ENCODE measurements around the gene FOSB. TPM values are rescaled to one million over a fixed set of nuclear protein-coding genes. Genes with fewer than 3 reads are reported as not detected.

FOSB gene
- total and polyA plus RNA-seq, 9 of the 15 experiments (the other 6 are each of a cell fraction or from before 2014, with no cell fraction given): 0.11 to 2.7 (median 0.73) TPM

DNA sequence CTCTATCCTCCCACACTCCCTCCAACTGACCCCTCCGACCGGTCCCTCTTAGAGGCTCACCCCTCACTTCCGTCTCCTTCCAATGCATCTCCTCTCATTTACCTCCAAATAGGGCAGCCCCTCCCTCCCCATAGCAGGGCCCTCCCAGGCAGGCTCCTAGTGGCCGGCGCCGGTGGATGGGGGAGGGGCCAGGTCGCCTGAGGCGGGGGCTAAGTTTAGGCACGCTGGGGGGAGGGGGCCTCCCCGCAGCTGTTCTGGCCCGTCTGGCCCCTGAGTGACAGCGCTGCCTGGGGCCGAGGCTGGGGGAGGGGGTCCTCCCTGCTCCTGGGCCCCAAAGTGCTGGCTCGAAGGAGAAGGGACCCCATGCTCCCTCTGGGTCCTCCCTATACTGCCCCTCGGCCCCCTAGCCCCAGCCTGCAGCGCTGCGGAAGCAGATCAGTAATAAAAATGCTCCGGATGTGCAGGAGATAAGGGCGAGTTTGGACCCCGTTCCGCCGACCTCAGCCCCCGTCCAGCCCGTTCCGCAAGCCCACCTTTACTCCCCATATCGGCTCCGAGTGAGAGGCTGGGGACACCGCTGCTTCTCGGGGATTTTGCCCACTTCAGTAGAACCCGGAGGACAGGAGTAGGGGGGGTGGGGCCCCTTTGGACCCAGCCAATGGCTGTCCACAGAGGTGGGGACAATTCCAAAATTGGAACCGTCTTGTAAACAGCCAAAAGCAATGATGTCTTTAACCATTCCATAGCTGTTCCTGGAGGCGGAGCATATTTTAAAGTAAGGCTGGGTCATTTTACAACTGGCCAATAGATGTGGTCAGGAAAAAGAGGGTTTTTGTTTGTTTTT is 25.1 kb downstream of the FOSB start (continued):
- TF ChIP-seq, protein P1, sequence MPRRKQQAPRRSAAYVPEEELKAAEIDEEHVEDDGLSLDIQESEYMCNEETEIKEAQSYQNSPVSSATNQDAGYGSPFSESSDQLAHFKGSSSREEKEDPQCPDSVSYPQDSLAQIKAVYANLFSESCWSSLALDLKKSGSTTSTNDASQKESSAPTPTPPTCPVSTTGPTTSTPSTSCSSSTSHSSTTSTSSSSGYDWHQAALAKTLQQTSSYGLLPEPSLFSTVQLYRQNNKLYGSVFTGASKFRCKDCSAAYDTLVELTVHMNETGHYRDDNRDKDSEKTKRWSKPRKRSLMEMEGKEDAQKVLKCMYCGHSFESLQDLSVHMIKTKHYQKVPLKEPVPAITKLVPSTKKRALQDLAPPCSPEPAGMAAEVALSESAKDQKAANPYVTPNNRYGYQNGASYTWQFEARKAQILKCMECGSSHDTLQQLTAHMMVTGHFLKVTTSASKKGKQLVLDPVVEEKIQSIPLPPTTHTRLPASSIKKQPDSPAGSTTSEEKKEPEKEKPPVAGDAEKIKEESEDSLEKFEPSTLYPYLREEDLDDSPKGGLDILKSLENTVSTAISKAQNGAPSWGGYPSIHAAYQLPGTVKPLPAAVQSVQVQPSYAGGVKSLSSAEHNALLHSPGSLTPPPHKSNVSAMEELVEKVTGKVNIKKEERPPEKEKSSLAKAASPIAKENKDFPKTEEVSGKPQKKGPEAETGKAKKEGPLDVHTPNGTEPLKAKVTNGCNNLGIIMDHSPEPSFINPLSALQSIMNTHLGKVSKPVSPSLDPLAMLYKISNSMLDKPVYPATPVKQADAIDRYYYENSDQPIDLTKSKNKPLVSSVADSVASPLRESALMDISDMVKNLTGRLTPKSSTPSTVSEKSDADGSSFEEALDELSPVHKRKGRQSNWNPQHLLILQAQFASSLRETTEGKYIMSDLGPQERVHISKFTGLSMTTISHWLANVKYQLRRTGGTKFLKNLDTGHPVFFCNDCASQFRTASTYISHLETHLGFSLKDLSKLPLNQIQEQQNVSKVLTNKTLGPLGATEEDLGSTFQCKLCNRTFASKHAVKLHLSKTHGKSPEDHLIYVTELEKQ (CRISPR knock-in tag; IDR thresholded peaks at IDR 0.05): no peak
- TF ChIP-seq, protein P2, sequence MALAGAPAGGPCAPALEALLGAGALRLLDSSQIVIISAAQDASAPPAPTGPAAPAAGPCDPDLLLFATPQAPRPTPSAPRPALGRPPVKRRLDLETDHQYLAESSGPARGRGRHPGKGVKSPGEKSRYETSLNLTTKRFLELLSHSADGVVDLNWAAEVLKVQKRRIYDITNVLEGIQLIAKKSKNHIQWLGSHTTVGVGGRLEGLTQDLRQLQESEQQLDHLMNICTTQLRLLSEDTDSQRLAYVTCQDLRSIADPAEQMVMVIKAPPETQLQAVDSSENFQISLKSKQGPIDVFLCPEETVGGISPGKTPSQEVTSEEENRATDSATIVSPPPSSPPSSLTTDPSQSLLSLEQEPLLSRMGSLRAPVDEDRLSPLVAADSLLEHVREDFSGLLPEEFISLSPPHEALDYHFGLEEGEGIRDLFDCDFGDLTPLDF (CRISPR knock-in tag; IDR thresholded peaks at IDR 0.05): no peak
- TF ChIP-seq, protein P3, sequence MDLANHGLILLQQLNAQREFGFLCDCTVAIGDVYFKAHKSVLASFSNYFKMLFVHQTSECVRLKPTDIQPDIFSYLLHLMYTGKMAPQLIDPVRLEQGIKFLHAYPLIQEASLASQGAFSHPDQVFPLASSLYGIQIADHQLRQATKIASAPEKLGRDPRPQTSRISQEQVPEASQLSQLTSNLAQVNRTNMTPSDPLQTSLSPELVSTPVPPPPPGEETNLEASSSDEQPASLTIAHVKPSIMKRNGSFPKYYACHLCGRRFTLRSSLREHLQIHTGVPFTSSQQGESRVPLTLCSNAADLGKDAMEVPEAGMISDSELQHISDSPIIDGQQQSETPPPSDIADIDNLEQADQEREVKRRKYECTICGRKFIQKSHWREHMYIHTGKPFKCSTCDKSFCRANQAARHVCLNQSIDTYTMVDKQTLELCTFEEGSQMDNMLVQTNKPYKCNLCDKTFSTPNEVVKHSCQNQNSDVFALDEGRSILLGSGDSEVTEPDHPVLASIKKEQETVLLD (IDR thresholded peaks at IDR 0.05): no peak
- peak in 1 of 2 experiments; percentile 36; a peak in 1 of 4 replicates for TF ChIP-seq RCOR1 (IDR thresholded peaks at IDR 0.05; ENCODE audit: borderline replicate concordance in 1 of 2, low read depth in 2 of 2, low read length in 2 of 2)
- no peak for TF ChIP-seq ZNF780A (CRISPR knock-in tag; IDR thresholded peaks at IDR 0.05)
- no peak for TF ChIP-seq KAT8 (IDR thresholded peaks at IDR 0.05; ENCODE audit: low read depth)
